ENCODE results near the gene PLXND1. TPM values are rescaled to one million over a fixed set of nuclear protein-coding genes. Genes with fewer than 3 reads are reported as not detected.

The PLXND1 gene
- total and polyA plus RNA-seq, 8 donors, result 15.5 to 66.2 (median 28.5) TPM

DNA sequence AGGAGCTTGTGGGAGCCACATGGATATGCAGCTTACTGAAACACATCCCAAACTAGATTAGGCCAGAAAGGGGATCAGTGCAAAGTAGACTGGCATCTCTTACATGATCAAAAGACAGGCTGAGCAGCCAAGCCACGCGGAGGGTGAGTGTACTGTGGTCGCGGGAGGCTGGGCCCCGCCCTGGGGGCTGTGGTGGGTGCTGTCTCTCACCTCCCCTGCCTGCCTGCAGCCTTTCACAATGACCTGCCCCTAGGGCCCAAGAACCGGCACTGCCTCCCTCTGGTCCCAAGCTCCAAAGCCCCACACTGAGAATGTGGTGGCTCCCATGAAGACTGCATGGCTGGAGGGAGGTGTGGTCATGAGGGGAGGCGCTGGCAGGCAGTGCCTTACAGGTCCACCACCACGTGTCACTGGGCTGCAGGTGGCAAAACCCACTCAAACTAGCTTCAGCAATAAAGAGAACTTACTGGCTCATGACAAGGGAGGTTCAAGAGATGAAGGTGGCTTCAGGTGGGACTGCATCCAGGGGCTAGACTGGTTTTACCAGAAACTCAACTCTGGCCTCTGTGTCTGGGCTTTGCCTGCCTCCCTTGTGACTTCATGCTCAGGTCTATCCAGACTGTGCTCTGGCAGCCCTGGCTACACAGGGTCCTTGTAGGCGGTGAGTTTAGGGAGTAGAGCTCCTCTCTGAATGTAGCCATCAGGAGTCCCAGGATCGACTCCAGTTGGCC, 27.4 kb upstream of the PLXND1 start:
- H3K27ac ChIP-seq, result no peak overlapping the region
- no peaks in the 10 kb centered on the region for H3K36me3 ChIP-seq
- FAIRE-seq, result no peak
- H3K27me3 ChIP-seq, result no peaks in the 10 kb centered on the region
- H3K4me1 ChIP-seq, result no peaks in the 10 kb centered on the region
- ATAC-seq, result no peak
- 78 to 79% methylated on average over 7 to 10 of the region's 10 CpGs for WGBS, 2 donors
- TF ChIP-seq, protein P1, sequence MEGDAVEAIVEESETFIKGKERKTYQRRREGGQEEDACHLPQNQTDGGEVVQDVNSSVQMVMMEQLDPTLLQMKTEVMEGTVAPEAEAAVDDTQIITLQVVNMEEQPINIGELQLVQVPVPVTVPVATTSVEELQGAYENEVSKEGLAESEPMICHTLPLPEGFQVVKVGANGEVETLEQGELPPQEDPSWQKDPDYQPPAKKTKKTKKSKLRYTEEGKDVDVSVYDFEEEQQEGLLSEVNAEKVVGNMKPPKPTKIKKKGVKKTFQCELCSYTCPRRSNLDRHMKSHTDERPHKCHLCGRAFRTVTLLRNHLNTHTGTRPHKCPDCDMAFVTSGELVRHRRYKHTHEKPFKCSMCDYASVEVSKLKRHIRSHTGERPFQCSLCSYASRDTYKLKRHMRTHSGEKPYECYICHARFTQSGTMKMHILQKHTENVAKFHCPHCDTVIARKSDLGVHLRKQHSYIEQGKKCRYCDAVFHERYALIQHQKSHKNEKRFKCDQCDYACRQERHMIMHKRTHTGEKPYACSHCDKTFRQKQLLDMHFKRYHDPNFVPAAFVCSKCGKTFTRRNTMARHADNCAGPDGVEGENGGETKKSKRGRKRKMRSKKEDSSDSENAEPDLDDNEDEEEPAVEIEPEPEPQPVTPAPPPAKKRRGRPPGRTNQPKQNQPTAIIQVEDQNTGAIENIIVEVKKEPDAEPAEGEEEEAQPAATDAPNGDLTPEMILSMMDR (IDR thresholded peaks at IDR 0.05), result no peak
- no peak overlapping the region for H3K4me3 ChIP-seq
- no peaks in the 10 kb centered on the region for H3K9me3 ChIP-seq
- no peak for DNase-seq
- intact Hi-C loops (cut with DNase I), result loop anchor here (5.0 to 10.0 kb wide), 3 partner anchors 193 to 311 kb away; no protein-coding TSS in a partner anchor

DNA sequence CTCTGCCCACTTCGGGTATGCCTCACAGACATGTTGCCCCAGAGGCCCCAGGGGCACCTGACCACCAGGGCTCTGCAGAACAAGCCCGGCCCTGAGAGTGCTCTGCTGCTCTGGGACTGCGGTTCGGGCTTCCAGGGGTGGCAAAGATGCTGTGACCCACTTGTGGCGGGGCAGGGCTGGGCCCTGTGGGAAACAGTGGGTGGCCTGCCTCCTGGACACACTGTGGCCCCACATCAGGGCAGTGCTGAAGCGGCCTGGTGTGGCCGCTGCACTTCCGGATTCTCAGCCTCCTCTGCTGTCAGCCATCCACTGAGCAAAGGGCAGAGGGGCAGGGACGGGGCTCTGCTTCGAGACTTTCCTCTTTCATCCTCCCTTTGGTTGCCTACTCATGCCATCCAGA, 26.5 kb upstream of the PLXND1 start:
- ATAC-seq (no peak), FAIRE-seq (no peak), DNase-seq (peak in 1 of 6 donors; percentile 54)
- 78 to 82% methylated on average over 9 to 10 of the region's 10 CpGs for WGBS, 2 donors
- TF ChIP-seq, protein P1 (IDR thresholded peaks at IDR 0.05), result no peak
- intact Hi-C loops (cut with DNase I), result loop anchor here (5.0 to 10.0 kb wide), 3 partner anchors 194 to 312 kb away; no protein-coding TSS in a partner anchor
- Histone ChIP-seq H3K9me3 (no peaks in the 10 kb centered on the region), H3K27me3 (no peaks in the 10 kb centered on the region), H3K36me3 (no peaks in the 10 kb centered on the region), H3K27ac (no peak overlapping the region), H3K4me1 (peaks cover 0 to 4% (median 0%) of the 10 kb centered on the region in 3 donors), H3K4me3 (no peak overlapping the region)

DNA sequence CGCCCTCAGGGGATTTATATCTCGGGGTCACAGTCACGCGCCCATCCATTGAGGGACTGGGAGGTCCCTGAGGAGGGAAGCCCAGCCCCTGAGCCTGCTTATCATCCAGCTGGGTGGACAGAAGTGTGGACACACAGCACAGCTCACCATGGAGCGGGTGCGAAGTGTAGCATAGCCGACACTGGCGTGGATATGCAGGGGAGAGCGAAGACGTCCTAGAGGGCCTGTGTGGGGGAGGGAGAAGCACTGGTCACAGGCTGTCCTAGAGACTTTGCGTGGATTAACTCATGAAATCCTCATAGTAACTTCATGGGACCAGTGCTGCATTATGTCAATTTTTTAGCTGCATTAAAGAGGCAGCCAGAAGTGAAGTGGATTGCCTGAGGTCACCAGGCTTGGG, 26.1 kb upstream of the PLXND1 start:
- peaks cover 0 to 5% (median 0%) of the 10 kb centered on the region in 3 donors for H3K4me1 ChIP-seq
- no peak for DNase-seq
- no peak overlapping the region for H3K27ac ChIP-seq
- intact Hi-C loops (cut with DNase I), result loop anchor here (5.0 to 10.0 kb wide), 3 partner anchors 195 to 312 kb away; no protein-coding TSS in a partner anchor
- TF ChIP-seq, protein P1 (IDR thresholded peaks at IDR 0.05), result no peak
- H3K27me3 ChIP-seq, result no peaks in the 10 kb centered on the region
- no peaks in the 10 kb centered on the region for H3K9me3 ChIP-seq
- no peak for FAIRE-seq
- ATAC-seq, result no peak
- H3K4me3 ChIP-seq, result no peak overlapping the region
- H3K36me3 ChIP-seq, result no peaks in the 10 kb centered on the region
- WGBS, 2 donors, result 80 to 84% methylated on average over 11 of the region's 11 CpGs

DNA sequence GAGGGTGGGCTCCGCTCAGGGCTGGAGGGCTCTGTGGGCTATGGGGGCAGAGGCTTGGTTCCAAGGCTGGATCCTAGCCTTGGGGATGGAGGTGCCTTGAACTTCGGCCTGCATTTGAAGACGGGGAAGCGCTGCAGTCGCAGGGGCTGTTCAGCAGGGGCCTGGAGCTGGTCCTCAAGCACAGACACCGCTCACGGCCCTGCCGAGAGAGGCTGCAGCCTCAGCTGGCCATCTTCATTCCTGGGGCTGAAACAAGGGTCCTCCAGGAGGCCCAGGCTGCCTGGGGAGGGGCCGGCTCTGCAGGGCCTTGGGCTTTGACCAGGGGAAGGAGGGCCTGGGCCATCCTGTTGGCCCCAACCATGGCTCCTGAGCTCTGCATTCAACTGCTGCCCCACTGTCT, 25.6 kb upstream of the PLXND1 start:
- H3K4me1 ChIP-seq, result peaks cover 0 to 5% (median 0%) of the 10 kb centered on the region in 3 donors
- WGBS, 2 donors, result 64 to 75% methylated on average over 9 of the region's 9 CpGs
- intact Hi-C loops (cut with DNase I), result loop anchor here (5.0 to 10.0 kb wide), 3 partner anchors 195 to 313 kb away; no protein-coding TSS in a partner anchor
- H3K27me3 ChIP-seq, result no peaks in the 10 kb centered on the region
- H3K4me3 ChIP-seq, result no peak overlapping the region
- peak in 1 of 6 donors; percentile 42 for DNase-seq
- no peaks in the 10 kb centered on the region for H3K36me3 ChIP-seq
- no peak overlapping the region for H3K27ac ChIP-seq
- H3K9me3 ChIP-seq, result no peaks in the 10 kb centered on the region
- TF ChIP-seq, protein P1 (IDR thresholded peaks at IDR 0.05), result no peak
- ATAC-seq, result no peak
- no peak for FAIRE-seq

DNA sequence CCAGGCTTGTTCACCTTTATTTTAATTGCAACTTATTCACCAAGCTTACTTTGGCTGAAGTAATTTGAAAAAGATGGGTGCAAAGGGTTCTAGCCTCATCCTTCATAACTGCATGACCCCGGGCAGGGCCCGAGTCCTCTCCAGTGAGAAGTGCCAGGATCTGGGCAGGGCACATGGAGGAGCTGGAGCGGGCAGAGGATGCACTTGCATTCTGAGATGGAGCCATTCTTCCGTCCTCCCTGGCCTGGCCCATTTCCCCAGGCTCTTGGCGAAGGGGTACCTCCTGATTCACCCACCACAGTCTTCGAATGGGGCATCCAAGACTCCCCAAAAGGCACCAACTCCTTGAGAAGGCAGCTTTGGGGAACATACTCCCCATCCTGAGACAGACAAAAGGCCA, 22.5 kb upstream of the PLXND1 start:
- TF ChIP-seq, protein P1 (IDR thresholded peaks at IDR 0.05), result no peak
- Histone ChIP-seq H3K4me3 (no peak overlapping the region), H3K27ac (no peak overlapping the region), H3K9me3 (no peaks in the 10 kb centered on the region), H3K27me3 (no peaks in the 10 kb centered on the region), H3K36me3 (no peaks in the 10 kb centered on the region), H3K4me1 (peaks cover 5 to 16% (median 5%) of the 10 kb centered on the region in 3 donors)
- FAIRE-seq (no peak), DNase-seq (peak in 1 of 6 donors; percentile 9), ATAC-seq (no peak)
- 73% methylated on average over 6 of the region's 6 CpGs for WGBS, 2 donors
- intact Hi-C loops (cut with DNase I), result no loop called here

Data from pancreas (tissue), 10 donors.